GM18870 (cell line): ENCODE measurements around the gene FNTB.
"Not testable (repeated sequence)": the region's sequence is repeated elsewhere in the genome, so short reads cannot be mapped to it uniquely, and the experiment has no call there.

Experiments
- ATAC-seq: cut with Tn5 transposase; IDR thresholded peaks from one replicate; pipeline ENCODE4 v1.9.1; 2021; ENCODE audit warnings: moderate library complexity; ENCODE audit not compliant: unreplicated experiment

The FNTB gene

DNA sequence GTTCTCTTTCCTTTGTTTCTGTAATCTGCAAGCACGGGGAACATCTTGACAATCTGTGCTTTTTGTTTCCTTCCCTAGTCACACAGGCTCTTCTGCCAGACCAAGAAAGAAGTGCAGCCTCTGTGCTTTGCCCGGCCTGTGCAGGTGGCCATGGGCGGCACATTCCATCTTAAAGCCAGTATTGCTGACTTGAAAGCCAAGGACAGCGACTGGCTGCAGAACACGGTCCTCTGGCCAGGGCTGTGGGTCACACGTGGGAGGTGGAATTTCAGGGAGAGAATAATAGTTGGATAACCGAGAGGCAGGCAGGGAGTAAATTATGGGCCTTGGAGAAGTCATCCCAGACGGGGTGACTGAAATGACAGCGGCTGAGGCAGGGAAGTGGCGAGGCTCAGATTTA, 24.8 kb downstream of the FNTB start:
- no peak for ATAC-seq

DNA sequence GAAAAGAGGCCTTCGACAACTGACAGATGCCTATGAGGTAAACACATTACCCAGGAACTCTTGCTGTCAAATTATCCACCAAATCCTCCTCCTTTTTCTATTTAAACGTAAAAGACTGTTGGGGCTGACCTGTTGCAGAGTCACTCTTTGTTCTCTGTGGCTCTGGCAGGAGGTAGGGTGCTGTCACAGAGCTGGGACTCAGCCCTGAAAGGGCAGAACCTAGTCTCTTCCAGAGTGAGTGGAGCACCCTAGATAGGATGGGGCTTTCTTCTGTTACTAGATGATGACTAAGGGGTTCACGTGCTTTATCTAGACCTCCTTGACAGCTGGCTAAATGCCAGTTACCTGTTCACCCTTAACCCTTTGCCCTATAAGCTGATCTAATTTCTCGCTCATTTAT, 25.7 kb downstream of the FNTB start:
- ATAC-seq: no peak

DNA sequence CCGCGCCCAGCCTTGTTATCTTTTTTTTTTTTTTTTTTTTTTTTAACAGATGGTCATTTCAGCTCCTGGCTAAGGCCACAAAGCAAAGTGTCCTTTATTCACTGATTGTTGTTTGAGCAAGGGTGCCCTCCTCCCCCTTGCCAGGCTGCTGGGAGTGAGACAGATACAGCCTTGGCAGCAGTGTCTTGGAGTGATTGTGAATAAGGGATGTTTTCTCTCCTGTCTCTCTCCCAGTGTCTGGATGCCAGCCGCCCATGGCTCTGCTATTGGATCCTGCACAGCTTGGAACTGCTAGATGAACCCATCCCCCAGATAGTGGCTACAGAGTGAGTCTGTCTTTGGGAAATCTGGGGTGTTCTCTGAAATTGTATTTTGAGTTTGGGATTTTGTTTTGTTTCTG, 28.7 kb downstream of the FNTB start:
- ATAC-seq: no peak

DNA sequence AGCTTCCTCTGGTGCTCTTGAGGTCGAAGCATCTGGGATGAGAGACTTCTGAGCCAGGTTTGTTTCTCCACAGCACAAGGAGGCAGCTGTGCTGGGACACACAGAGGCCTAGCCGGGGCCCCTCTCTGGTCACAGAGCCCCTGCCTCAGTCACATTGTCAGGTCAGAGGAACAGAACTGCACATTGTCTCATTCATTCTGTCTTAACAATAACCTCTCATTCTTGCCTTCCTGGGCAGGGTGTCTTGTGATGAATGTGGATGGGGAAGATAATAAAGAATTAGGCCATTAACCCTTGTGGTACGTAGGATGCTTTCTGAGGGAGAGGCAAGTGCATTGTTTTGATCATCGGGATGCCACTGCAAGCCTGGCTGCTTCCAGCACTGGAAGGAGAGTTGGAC, 29.8 kb downstream of the FNTB start:
- ATAC-seq: no peak

- ATAC-seq: no peak
Observed at GRCh38 chr14:65019944-65020566, 33.4 kb downstream of the FNTB start.

GRCh38 chr14:65024957-65025356, 38.3 kb downstream of the FNTB start:
- no peak for ATAC-seq

- no peak for ATAC-seq
Observed at GRCh38 chr14:65025818-65026217, 39.1 kb downstream of the FNTB start.

DNA sequence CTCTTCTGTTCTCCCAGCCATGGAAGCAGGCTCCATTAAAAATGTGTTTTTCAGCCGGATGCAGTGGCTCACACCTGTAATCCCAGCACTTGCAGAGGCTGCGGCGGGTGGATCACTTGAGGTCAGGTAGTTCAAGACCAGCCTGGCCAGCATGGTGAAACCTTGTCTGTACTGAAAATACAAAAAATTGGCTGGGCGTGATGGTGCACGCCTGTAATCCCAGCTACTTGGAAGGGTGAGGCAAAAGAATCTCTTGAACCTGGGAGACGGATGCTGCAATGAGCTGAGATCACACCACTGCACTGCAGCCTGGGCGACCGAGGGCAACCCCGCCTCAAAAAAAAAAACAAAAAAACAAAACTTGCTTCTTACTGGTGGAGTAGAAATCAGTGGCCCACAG, 39.8 kb downstream of the FNTB start:
- no peak for ATAC-seq

DNA sequence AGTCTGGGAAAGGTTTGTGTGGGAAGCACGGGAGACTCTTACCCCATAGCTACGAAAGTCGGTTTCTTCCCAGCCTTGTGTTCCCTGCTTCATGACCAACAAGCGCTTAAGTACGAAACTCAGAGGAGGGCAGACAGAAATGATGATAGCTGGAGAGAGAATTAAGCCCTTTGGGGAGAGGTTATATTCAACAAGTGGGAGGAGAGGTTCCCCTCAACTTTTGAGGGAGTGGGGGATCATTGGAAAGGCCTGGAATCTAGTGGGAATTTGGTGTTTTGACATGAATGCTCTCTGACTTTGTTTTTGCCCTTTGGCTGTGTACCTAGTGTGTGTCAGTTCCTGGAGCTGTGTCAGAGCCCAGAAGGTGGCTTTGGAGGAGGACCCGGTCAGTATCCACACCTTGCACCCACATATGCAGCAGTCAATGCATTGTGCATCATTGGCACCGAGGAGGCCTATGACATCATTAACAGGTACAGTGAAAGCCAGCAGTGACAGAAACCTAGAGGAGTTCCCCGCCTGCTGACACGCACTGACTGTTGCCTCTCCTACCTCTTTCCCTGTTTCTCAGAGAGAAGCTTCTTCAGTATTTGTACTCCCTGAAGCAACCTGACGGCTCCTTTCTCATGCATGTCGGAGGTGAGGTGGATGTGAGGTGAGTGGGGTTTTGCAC, 40.6 kb downstream of the FNTB start:
- no peak for ATAC-seq

- ATAC-seq: no peak
Observed at GRCh38 chr14:65028937-65029336, 42.2 kb downstream of the FNTB start.

GRCh38 chr14:65031321-65031720, 44.6 kb downstream of the FNTB start:
- not testable (repeated sequence) for ATAC-seq

DNA sequence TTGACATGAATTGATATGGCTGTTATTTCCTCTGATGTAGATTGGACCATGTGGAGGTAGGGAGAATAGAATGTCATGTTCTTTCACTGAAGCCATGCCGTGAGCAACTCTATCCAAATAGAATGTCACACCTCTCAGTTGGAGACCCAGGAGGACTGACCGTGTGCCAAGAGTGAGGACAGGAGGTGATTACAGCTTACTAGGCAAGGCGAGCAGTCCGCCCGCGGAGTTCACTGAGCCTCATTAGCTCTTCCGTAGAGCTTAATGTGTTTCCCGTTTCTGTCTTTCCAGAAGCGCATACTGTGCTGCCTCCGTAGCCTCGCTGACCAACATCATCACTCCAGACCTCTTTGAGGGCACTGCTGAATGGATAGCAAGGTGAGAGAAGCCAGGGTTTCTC, 45.6 kb downstream of the FNTB start:
- ATAC-seq: no peak

- ATAC-seq: no peak
Observed at GRCh38 chr14:65033181-65033580, 46.5 kb downstream of the FNTB start.

DNA sequence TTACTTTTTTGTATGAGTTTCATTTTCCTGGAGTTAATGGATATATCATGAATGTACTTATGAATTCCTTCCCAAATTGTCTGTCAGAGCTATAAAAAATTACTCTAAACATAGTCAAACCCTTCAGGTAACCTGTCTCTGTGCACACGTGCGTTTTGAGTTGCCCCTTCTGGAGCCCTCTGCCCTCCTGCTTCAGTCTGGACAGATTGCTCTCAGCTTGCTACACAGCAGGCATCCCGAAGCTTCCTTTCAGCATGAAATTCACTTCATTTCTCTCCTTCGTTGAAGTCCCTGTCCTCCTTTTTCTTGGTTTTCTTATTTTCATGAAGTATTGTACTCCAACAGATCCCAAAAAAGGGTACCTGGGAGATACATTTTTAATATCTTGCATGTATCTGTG, 47.3 kb downstream of the FNTB start:
- no peak for ATAC-seq

DNA sequence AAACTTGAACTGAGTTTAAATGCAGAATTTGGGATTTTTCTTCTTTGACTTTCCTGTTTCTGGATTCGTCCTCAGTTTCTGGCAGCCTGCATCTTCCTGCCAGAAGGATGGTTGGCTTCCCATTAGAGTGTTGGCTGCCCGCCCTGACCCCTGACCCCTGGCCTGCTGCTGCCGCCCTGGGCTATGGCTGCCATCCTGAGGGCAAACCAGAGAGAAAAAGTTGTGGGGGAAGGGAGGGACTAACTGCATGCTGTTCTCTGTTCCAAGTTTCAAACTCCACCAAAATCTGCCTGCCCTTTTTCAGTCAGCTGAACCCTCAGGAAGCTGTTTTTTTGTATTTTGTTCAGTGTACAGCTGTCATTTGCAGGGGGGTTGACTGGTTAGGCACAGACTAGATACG, 48.4 kb downstream of the FNTB start:
- ATAC-seq: no peak

DNA sequence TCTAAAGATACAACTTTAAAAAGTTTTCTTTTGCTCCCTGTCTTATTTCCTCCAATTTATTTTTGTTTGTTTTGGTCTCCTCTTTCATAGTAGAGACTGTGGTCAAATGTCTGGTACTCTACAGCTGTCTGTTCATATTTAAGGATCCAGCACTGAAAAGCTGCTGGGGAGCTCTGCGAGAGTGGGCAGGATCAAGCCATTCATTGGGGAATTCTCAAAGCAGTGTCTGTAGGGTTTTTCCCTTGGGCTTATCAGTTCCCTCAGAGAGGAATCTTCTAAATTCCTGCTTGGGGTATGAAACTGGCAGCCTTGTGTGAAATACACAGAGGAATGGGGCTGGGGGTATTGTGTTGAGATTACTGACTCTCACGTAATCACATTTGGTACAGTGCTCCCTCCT, 52.3 kb downstream of the FNTB start:
- no peak for ATAC-seq

- ATAC-seq: no peak
Observed at GRCh38 chr14:65040666-65041433, 54.2 kb downstream of the FNTB start.

- ATAC-seq: no peak
Observed at GRCh38 chr14:65041434-65041915, 54.8 kb downstream of the FNTB start.

DNA sequence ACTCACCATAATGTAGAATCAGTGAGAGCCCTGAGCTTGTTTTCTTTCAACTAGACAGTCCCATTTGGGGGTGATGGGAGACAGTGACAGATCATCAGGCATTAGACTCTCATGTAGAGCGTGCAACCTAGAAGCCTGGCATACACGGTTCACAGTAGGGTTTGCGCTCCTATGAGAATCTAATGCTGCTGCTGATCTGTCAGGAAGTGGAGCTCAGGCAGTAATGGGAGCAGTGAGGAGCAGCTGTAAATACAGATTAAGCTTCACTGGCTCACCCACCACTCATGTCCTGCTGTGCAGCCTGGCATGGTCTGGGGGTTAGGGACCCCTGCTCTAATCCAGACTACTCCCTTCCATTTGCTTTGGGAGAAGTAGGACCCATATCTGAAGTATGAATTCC, 55.6 kb downstream of the FNTB start:
- ATAC-seq: no peak

- peak; percentile 64 for ATAC-seq
Observed at GRCh38 chr14:65042731-65043372, 56.2 kb downstream of the FNTB start.

- ATAC-seq: no peak
Observed at GRCh38 chr14:65043893-65044595, 57.3 kb downstream of the FNTB start.
